GM10266 (cell line): ENCODE results near the gene MAD1L1.
"Not testable (repeated sequence)": the region's sequence is repeated elsewhere in the genome, so short reads cannot be mapped to it uniquely, and the experiment has no call there.

Source experiments
- DNase-seq: peaks from one replicate; pipeline ENCODE4 v3.0.0; 2012; ENCODE audit errors: extremely low spot score
- TF ChIP-seq, protein P1 (sequence below): IDR thresholded peaks from 2 replicates; pipeline ENCODE4 v1.5.1; 2012; ENCODE audit warnings: mild to moderate bottlenecking, low read depth; ENCODE audit not compliant: control insufficient read depth, insufficient read depth; ENCODE audit errors: missing control alignments

The MAD1L1 gene

DNA sequence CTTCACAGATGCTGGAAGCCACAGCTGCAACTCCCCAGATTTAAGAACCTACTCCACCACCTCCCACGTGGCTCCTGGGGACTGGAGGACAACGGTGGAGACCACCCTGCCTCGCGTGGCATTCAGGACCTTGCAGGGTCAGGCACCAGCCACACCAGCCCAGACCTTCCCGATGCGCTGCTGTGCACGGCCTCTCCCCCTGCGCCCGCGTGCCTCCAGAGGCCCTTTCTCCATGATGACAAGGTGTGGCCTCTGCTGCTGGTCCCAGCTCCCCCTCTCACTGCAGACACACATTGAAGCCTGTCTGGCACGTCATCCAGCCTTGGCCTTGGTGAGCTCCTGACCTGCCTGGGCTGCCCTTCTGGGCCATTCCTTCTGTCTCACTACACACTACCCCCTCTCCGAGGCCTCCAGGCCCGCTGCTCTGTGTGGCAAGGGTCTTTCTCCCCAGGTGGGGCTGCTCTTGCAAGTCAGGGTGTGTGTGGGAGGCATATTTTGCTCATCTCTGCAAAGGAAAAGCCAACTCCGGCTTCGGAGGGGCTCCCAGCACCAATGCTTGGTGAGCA, 254.8 kb downstream of the MAD1L1 start:
- no peak for DNase-seq
- TF ChIP-seq, protein P1, sequence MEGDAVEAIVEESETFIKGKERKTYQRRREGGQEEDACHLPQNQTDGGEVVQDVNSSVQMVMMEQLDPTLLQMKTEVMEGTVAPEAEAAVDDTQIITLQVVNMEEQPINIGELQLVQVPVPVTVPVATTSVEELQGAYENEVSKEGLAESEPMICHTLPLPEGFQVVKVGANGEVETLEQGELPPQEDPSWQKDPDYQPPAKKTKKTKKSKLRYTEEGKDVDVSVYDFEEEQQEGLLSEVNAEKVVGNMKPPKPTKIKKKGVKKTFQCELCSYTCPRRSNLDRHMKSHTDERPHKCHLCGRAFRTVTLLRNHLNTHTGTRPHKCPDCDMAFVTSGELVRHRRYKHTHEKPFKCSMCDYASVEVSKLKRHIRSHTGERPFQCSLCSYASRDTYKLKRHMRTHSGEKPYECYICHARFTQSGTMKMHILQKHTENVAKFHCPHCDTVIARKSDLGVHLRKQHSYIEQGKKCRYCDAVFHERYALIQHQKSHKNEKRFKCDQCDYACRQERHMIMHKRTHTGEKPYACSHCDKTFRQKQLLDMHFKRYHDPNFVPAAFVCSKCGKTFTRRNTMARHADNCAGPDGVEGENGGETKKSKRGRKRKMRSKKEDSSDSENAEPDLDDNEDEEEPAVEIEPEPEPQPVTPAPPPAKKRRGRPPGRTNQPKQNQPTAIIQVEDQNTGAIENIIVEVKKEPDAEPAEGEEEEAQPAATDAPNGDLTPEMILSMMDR, result no peak

GRCh38 chr7:1977059-1977875, 255.5 kb downstream of the MAD1L1 start:
- TF ChIP-seq, protein P1, result no peak
- DNase-seq, result no peak

DNA sequence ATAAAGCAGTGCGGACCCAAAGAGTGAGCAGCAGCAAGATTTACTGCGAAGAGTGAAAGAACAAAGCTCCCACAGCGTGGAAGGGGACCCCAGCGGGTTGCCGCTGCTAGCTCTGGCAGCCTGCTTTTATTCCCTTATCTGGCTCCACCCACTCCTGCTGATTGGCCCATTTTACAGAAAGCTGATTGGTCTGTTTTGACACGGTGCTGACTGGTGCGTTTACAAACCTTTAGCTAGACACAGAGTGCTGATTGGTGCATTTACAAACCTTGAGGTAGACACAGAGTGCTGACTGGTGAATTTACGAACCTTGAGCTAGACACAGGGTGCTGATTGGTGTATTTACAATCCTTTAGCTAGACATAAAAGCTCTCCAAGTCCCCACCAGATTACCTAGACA, 256.2 kb downstream of the MAD1L1 start:
- not testable (repeated sequence) for DNase-seq

GRCh38 chr7:1975581-1975980, 257.2 kb downstream of the MAD1L1 start:
- DNase-seq, result no peak
- TF ChIP-seq, protein P1, result no peak

GRCh38 chr7:1975179-1975578, 257.6 kb downstream of the MAD1L1 start:
- TF ChIP-seq, protein P1, result no peak
- peak; percentile 26 for DNase-seq

- DNase-seq, result no peak
- TF ChIP-seq, protein P1, result no peak
Observed at GRCh38 chr7:1974290-1975101, 258.2 kb downstream of the MAD1L1 start.

DNA sequence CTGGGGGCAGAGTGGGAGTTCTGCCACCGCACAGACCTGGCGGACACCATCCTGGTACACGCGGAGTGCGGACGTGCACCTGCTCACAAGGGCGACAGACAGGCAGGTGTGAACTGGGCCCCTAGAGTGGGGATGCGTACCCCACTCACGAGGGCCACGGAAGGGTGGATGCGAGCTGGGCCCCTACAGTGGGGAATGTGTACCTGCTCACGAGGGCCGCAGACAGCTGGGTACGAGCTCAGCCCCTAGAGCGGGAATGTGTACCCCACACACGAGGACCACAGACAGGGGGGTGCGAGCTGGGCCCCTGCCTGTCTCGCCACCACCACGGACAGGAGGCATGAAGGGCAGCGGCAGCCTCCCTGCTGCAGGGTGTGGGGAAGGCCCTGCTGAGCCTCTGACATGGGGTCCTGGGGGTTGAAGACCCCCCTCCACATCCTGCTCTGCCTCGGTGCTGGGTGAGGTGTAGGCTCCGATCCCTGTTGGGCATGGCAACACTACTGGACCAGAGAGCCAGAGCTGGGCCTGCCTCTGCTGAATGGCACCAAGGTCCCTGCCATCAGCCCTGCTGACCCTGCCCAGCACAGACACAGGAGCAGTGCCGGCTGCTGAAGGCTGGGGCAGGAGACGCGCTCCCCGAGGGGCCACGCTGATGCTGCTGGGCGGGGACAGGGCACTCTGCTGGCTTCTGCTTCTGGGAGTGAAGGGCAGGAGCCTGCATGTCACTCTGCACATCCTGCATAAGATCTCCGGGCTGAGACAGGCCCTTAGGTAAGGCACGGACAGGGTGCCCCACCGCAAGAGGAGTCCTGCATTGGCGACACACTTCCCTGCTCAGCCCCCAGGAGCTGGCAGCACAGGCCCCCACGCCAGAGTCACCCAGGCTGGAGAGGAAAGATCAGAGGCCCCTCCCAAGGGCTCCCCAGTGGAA, 259.2 kb downstream of the MAD1L1 start:
- TF ChIP-seq, protein P1, result no peak
- DNase-seq, result no peak
